Frontal cortex (tissue), 4 donors: ENCODE measurements around the gene ATP5ME. TPM values are rescaled to one million over a fixed set of nuclear protein-coding genes. Genes with fewer than 3 reads are reported as not detected.
"Not testable (repeated sequence)": the region's sequence is repeated elsewhere in the genome, so short reads cannot be mapped to it uniquely, and the experiment has no call there.

Experiments used
- DNase-seq, 2 donors: peaks; one replicate each; pipeline ENCODE4 v3.0.0; 2012; ENCODE audit warnings: low spot score in 2 of 2
- FAIRE-seq: peaks from 2 replicates; lab custom pipeline; 2012; peaks lifted over from hg19 to GRCh38; lab: Jason Lieb, UNC
- total RNA-seq: library from RNA; depleted of rRNA; stranded (reverse); fragments of >200 nt; gene quantifications from one replicate; pipeline ENCODE4 v1.2.3, GENCODE V29; 2014
- donor health status: control.
- donor health status: control.
- donor health status: control.

The ATP5ME gene
- total RNA-seq, 1 donor from 2014 or later = 70.9 TPM

DNA sequence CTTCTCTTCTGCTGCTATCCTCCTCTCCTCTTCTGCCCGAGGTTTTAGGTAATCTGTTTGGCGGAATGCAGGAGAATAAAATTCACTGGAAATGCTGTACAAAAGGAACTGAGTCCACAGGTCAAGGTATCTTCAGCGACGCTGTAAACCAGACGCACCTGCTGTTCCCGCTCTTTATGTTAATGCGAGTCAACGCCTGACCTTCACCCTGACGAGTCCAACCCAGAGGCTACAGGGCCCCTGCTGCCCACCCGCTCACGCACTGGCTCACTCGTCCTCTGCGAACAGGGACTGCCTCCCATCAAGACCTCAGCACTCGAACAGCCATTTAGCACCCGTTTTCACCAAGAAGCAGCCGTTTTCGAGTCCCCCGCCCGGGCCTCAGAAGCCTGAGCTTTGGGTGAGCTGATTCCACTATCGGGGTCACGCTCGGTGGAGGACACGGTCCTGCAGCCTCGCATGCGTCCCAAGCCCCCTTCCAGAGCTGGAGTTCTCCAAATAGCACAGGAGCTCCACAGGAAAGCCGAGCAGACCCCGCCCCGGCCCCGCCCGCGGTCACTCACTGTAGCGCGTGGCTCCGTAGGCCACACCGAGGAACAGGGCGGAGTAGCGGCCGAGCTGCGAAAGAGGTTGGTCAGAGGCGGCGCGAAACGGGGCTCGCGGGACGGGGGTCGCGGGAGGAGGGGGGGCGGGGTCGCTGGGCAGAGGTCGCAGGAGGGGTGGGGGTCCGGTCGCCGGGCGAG is 556 bp downstream of the ATP5ME start:
- FAIRE-seq (no peak), DNase-seq (no peak)

GRCh38 chr4:671769-672168 is 2.3 kb downstream of the ATP5ME start:
- FAIRE-seq (no peak), DNase-seq (no peak)

GRCh38 chr4:669806-670559 is 4.1 kb downstream of the ATP5ME start:
- not testable (repeated sequence) for DNase-seq, FAIRE-seq

DNA sequence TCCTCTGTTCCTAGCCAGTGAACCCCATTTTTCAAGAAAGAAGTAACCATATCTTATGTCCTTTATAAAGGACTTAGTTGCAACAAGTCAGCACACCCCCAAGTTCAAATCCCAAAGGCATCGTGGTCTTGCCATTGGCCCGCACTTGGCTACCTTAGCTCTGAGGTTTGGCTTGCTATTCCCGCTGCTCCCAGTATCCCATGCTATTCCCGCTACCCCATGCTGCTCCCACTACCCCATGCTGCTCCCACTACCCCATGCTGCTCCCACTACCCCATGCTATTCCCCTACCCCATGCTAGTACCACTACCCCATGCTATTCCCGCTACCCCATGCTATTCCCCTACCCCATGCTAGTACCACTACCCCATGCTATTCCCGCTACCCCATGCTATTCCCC is 5.9 kb downstream of the ATP5ME start:
- not testable (repeated sequence) for FAIRE-seq

GRCh38 chr4:667545-667925 is 6.5 kb downstream of the ATP5ME start:
- DNase-seq (no peak), FAIRE-seq (no peak)

More for the DNA sequence above, 5.9 kb downstream of the ATP5ME start:
- DNase-seq = not testable (repeated sequence)

- DNase-seq (no peak), FAIRE-seq (no peak)
These were observed 7.1 kb downstream of the ATP5ME start for GRCh38 chr4:666822-667544.

- no peak for FAIRE-seq
- no peak for DNase-seq
These were observed 7.7 kb downstream of the ATP5ME start for GRCh38 chr4:666436-666810.

DNA sequence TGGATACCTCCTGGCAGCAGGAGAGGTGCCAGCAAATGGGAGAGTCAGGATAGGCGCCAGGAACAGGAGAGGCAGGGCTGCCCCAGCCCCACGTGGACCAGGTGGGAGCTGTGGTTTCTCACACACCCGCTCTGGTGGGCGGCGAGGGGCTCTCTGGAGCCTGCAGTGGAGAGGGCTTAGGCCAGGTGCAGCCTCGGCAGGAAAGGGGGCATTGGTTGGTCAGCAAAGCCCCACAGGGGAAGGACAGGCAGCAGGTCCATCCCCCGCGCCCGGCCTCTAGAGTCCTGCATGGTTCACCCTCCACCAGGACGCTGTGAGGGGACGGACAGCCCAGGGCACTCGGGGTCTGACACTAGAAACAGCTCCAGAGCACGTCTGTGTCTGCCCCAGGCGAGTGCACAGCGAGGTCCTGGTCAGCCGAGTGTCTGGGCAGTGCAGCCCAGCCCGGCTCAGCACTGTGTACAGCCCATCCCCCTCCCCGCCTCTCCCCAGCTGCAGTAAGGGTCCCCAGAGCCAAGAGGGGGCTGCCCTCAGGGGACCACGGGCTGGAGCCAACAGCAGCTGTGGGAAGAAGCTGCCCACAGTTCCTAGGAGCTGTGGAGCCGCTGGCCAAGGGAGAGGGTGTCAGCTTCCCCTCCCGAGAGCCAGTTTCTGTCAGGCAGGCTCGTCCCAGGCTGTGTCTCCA is 8.2 kb downstream of the ATP5ME start:
- no peak for DNase-seq
- no peak for FAIRE-seq

GRCh38 chr4:665381-665750 is 8.7 kb downstream of the ATP5ME start:
- FAIRE-seq (no peak), DNase-seq (no peak)

DNA sequence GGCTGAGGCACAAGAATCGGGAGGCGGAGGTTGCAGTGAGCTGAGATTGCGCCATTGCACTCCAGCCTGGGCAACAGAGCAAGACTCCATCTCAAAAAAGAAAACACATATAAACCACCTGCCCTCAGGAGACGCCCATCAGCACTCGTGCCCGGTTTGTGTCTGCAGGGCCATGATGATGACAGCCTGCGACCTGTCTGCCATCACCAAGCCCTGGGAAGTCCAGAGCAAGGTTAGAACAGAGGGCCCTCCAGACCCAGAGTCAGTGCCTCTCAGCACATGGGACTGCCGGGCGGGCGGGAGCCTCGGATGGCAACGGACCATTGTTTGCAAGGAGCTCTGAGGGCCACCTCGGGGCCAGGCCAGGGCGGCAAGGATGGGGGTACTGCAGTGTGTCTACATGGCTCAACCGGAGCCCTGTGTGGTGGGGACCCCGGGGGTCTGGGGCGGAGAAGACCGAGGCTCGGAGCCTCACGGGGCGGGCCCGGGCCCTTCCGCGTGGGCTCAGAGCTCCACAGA is 9.3 kb downstream of the ATP5ME start:
- DNase-seq (no peak), FAIRE-seq (no peak)

DNA sequence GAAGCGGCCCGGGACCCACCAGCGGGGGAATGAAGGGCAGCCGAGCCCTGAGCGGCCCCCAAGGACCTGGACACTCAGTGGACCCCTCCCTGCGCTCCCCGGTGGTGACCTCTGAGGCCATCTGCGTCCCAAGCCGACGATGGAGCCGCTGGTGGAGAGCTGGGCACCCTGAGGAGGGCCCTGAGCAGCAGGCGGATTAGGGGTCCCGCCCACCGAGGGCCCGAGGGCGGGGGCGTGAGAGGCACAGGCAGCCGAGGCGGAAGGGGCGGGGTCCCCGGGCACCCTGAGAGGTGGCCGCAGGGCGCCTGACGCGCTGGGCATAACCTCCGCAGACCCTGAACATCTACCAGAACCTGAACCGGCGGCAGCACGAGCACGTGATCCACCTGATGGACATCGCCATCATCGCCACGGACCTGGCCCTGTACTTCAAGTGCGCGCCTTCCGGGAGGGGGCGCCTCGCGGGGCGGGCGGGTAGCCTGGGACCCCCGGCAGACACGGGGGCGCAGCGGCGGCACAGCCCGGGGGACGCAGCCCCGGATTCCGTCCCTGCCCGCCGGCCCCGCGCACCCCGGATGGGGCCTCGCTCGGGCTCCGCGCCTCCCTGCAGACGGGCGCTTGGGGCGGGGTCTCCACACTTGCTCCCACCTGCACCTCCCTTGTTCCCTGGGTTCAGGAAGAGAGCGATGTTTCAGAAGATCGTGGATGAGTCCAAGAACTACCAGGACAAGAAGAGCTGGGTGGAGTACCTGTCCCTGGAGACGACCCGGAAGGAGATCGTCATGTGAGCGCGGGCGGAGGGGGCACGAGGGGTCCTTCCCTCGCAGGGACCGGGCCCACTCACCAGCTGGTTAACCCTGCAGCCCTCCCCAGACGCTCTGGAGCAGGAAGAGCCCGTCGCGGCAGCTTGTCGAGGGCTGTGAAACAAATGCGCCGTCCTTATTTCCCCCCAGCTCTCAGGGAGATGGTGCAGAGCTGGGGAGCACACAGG is 10.3 kb downstream of the ATP5ME start:
- DNase-seq = peak in 1 of 2 donors; percentile 76
- no peak for FAIRE-seq

DNA sequence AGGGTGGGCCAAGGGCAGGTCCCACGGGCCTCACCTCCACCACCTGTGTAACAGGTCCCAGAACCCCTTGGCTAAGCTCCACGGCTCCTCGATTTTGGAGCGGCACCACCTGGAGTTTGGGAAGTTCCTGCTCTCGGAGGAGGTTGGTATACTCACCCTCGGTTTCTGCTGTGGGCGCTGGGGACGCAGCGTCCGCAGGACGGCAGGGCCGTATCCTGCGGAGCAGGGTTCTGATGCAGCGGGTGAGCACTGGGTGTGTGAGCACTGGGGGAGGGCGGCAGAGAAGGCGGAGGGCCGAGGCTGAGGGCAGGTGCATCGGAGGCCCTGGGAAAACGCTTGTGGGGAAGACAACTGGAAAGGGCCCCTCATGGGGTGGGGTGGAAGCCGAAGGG is 11.0 kb downstream of the ATP5ME start:
- no peak for DNase-seq

GRCh38 chr4:661881-662761 is 12.0 kb downstream of the ATP5ME start:
- DNase-seq (no peak), FAIRE-seq (no peak)

More for the DNA sequence above, 11.0 kb downstream of the ATP5ME start:
- no peak for FAIRE-seq

DNA sequence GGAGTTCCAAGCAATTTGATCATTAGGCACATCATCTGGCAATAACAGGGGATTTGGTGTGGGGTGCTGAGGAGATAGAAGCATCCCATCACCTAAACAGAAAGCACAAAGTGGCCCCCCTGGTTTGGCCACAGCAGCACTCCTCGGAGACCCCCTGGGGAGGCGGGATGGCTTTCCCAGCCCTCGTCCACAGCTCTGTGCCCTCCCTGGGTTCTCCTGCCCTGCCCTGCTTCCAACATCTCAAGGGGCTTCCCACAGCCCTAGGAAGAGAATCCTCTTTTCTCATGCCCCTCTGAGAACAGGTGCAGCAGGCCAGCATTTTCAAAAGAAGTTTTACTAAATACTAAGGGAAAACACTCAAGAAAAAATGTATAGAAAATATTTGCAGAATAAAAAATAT is 12.8 kb downstream of the ATP5ME start:
- no peak for FAIRE-seq

GRCh38 chr4:660401-660800 is 13.7 kb downstream of the ATP5ME start:
- no peak for FAIRE-seq
- no peak for DNase-seq

More for the DNA sequence above, 12.8 kb downstream of the ATP5ME start:
- no peak for DNase-seq

- DNase-seq (no peak), FAIRE-seq (no peak)
These were observed 14.2 kb downstream of the ATP5ME start for GRCh38 chr4:659851-660250.

- DNase-seq = no peak
- no peak for FAIRE-seq
These were observed 15.1 kb downstream of the ATP5ME start for GRCh38 chr4:658681-659667.
